Body of pancreas (tissue), 4 donors: ENCODE results near the gene COL19A1. TPM values are rescaled to one million over a fixed set of nuclear protein-coding genes. Genes with fewer than 3 reads are reported as not detected.

Source experiments
- ATAC-seq: fragments of 150-250 bp; one replicate; pipeline ENCODE4 v1.9.1; 2016
- DNase-seq, 4 donors: peaks; one replicate each; pipeline ENCODE4 v3.0.0-alpha.2; 2019
- H3K27ac ChIP-seq, 4 donors: fragments of 200-600 bp; sonication (generic); 1 replicate in 3 of 4; 2 replicates in 1 of 4; pipeline versions ENCODE4 v1.5.1 to v1.6.1; 2016 to 2019; ENCODE audit warnings: mild to moderate bottlenecking in 1 of 4, mixed read lengths in 1 of 4, moderate library complexity in 1 of 4
- H3K27me3 ChIP-seq, 2 donors: fragments of 200-600 bp; sonication (generic); one replicate each; pipeline ENCODE4 v1.6.0; 2016; ENCODE audit warnings: mild to moderate bottlenecking in 1 of 2
- H3K36me3 ChIP-seq, 2 donors: fragments of 200-600 bp; sonication (generic); replicated peaks in 1 of 2; 2 replicates each; pipeline ENCODE4 v1.5.1; 2016; ENCODE audit warnings: low read depth in 2 of 2; ENCODE audit not compliant: insufficient read depth in 1 of 2
- H3K4me1 ChIP-seq: fragments of 200-600 bp; sonication (generic); one replicate; pipeline ENCODE4 v1.6.0; 2016
- H3K4me3 ChIP-seq, 2 donors: fragments of 200-600 bp; sonication (generic); 1 replicate in 1 of 2; 2 replicates in 1 of 2; pipeline ENCODE4 v1.5.1; 2016 to 2019
- H3K9me3 ChIP-seq, 3 donors: fragments of 200-600 bp; sonication (generic); 1 replicate in 2 of 3; 2 replicates in 1 of 3; pipeline ENCODE4 v1.5.1; 2016
- POLR2A ChIP-seq, 3 donors: fragments of 450-650 bp; IDR thresholded peaks; one replicate each; pipeline ENCODE4 v1.6.1; 2016; ENCODE audit warnings: antibody characterized with exemption in 3 of 3, mild to moderate bottlenecking in 2 of 3
- WGBS, 2 donors: methylation state at CpG; one replicate each; pipeline ENCODE4 v1.1.5; 2017; 5-methylcytosine and 5-hydroxymethylcytosine counted together
- intact Hi-C: fragments of 100-400 bp; cut with DNase I; formaldehyde crosslinking; loops from one replicate; pipeline ENCODE4 v1.15.1; 2023
- total RNA-seq, 2 donors: library from RNA; depleted of rRNA; stranded (reverse); fragments of >200 nt; gene quantifications; one replicate each; pipeline ENCODE4 v1.1.0, GENCODE V29; 2016
- TF ChIP-seq, protein P1 (sequence below), 7 experiments: fragments of 450-650 bp in 4 of 7; fragments of 200-600 bp in 3 of 7; sonication (generic) in 3 of 7; IDR thresholded peaks; one replicate each; pipeline ENCODE4 v1.5.1; 2016 to 2019; ENCODE audit warnings: antibody characterized with exemption in 7 of 7

Gene COL19A1
- 1 to 10 TPM in 1 of 2 donors, under 1 TPM in 1; 0.26 to 1.6 TPM for total RNA-seq

DNA sequence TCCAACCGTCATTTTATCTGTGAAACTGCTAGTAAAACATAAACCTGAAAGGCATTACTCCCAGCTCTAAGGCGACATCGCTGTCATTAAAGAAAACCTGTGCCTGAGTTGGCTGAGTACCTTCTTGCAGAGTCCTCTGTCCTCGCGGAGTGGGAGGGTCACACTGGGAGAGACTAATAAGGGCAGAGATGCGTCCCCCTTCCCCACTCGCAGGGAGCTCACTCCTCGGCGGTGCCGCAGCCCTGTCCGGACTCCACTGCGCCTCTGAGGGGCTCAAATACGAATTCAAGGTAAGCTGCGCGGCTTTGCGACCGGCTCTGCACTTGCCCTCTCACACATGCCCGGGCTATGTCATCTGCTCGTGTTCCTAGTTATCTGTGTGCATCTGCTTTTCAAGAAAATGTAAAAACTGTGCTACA is at the start of gene COL19A1:
Gene COL19A1 (plus strand): TSS at position 206 of the 419 bp plus-strand sequence. CDS start 13,012 bp downstream, outside the sequence.
- peak within 1 kb of the TSS in 2 of 4 donors; percentile 24 to 35 for H3K27ac ChIP-seq
- peaks cover 9% of the 10 kb centered on the region for H3K4me1 ChIP-seq
- H3K27me3 ChIP-seq = no peaks in the 10 kb centered on the region
- H3K36me3 ChIP-seq = no peaks in the 10 kb centered on the region
- TF ChIP-seq, protein P1, sequence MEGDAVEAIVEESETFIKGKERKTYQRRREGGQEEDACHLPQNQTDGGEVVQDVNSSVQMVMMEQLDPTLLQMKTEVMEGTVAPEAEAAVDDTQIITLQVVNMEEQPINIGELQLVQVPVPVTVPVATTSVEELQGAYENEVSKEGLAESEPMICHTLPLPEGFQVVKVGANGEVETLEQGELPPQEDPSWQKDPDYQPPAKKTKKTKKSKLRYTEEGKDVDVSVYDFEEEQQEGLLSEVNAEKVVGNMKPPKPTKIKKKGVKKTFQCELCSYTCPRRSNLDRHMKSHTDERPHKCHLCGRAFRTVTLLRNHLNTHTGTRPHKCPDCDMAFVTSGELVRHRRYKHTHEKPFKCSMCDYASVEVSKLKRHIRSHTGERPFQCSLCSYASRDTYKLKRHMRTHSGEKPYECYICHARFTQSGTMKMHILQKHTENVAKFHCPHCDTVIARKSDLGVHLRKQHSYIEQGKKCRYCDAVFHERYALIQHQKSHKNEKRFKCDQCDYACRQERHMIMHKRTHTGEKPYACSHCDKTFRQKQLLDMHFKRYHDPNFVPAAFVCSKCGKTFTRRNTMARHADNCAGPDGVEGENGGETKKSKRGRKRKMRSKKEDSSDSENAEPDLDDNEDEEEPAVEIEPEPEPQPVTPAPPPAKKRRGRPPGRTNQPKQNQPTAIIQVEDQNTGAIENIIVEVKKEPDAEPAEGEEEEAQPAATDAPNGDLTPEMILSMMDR (IDR thresholded peaks at IDR 0.05) = no peak
- TF ChIP-seq POLR2A (IDR thresholded peaks at IDR 0.05) = no peak
- H3K4me3 ChIP-seq = peak within 1 kb of the TSS; percentile 13 to 29
- H3K9me3 ChIP-seq = no peaks in the 10 kb centered on the region
- DNase-seq = peak; percentile 16 to 50 (median 24)
- 1% methylated on average over 11 to 19 of the region's 19 CpGs for WGBS, 2 donors
- peak; percentile 55 for ATAC-seq
- intact Hi-C loops = no loop called here

DNA sequence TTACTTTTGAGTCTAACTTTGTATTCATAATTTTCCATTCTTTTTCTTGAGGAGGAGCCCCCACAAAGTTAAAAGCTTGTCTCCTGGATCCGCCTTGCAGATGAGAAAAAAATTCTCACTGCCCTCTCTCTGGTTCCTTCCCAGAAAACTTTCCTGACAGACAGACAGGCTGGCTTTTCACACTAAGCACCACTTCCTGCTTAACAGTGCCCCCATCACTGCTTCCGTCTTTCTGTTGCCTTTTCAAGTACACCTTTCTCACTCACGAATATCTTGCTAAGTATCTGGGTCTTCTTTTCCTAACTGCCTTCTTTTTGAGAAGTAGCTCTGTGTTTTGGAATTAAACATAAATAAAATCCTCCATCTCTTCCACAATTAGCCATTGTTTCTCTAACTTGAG is 49.8 kb upstream of the COL19A1 start:
- no peak overlapping the region for H3K4me3 ChIP-seq
- peaks cover 15% of the 10 kb centered on the region for H3K4me1 ChIP-seq
- TF ChIP-seq, protein P1 (IDR thresholded peaks at IDR 0.05) = no peak
- TF ChIP-seq POLR2A (IDR thresholded peaks at IDR 0.05) = no peak
- ATAC-seq (no peak), DNase-seq (no peak)
- no peaks in the 10 kb centered on the region for H3K36me3 ChIP-seq
- intact Hi-C loops = no loop called here
- H3K27ac ChIP-seq = no peak overlapping the region
- no peaks in the 10 kb centered on the region for H3K9me3 ChIP-seq
- 70 to 87% methylated on average over 3 of the region's 3 CpGs for WGBS, 2 donors
- H3K27me3 ChIP-seq = no peaks in the 10 kb centered on the region

DNA sequence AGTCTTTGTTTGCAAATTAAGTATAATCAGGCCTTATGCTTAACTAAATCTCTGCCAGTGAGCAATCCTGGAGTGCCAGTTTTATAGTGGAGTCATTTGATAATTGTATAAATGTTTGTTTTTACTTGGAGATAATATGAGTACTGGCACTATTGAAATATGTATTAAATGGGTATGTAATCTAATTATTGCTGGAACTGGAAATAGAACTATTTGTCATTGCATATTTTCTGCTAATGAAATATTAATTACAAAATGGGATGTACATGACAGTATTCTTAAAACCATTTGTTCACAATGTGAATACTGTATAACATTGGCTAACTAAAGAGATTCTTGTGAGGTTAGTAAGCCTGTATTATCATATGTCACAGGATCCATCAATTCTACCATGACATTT is 49.0 kb upstream of the COL19A1 start:
- Histone ChIP-seq H3K27me3 (no peaks in the 10 kb centered on the region), H3K27ac (no peak overlapping the region), H3K4me1 (peaks cover 15% of the 10 kb centered on the region), H3K9me3 (no peaks in the 10 kb centered on the region), H3K36me3 (no peaks in the 10 kb centered on the region), H3K4me3 (no peak overlapping the region)
- TF ChIP-seq, protein P1 (IDR thresholded peaks at IDR 0.05) = no peak
- no peak for TF ChIP-seq POLR2A (IDR thresholded peaks at IDR 0.05)
- DNase-seq = no peak
- intact Hi-C loops = no loop called here
- ATAC-seq = no peak

DNA sequence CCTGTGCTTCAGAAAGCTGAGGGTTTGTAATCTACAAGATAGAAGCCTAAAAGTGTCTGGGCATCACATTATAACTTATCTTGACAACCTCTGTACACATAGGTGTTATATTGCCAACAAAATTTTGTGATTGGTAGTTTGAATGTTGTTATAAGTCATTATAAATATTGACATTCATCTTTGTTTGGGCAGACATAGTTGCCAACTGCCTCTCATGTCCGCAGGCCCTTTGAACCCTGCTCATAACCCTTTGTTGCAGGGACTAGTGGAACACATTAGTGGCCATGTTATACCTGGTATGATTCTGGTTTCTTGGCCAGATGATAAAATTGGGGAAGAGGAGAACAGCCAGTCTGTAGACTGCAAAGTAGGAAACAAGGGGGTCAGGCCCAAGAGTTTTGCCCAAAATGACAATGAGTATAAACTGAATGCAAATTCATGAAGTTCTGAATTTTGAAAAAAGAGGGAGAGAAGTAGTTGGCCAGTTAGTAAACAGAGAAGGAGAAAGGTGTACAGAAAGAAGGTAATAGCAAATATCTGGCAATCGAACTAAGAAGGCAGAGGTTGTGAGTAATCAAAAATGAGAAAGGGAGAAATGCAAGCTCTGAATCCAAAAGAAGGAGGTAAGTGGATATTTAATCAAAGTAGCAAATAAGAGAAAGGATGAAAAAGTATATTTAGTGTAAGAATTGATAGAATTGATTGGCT is 48.0 kb upstream of the COL19A1 start:
- Histone ChIP-seq H3K9me3 (no peaks in the 10 kb centered on the region), H3K4me1 (peaks cover 15% of the 10 kb centered on the region), H3K27ac (no peak overlapping the region), H3K4me3 (no peak overlapping the region), H3K27me3 (no peaks in the 10 kb centered on the region), H3K36me3 (no peaks in the 10 kb centered on the region)
- WGBS, 2 donors = 43% methylated on average over 2 of the region's 2 CpGs
- DNase-seq (peak in 1 of 4 donors; percentile 8), ATAC-seq (no peak)
- TF ChIP-seq, protein P1 (IDR thresholded peaks at IDR 0.05) = no peak
- TF ChIP-seq POLR2A (IDR thresholded peaks at IDR 0.05) = no peak
- intact Hi-C loops = no loop called here

DNA sequence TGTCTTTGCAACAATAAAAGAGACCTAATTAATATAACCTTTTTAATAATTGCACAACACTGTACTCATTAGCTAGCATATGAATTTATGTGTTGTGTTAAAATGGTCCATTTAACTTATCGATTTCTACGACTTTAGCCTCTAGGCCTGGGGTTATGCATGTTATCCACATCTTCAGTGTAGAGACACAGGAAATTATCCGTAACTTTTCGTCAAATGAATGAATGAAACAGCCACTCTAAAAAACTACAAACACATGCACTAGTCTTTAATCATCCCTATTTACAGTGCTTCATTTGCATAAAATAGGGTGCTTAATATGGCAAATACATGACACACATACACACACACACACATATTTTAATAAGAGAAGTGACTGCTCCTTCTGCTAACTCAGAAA is 47.2 kb upstream of the COL19A1 start:
- H3K36me3 ChIP-seq = no peaks in the 10 kb centered on the region
- H3K27me3 ChIP-seq = no peaks in the 10 kb centered on the region
- intact Hi-C loops = no loop called here
- WGBS, 2 donors = 96 to 97% methylated on average over 4 of the region's 4 CpGs
- no peak overlapping the region for H3K27ac ChIP-seq
- no peak for DNase-seq
- no peak overlapping the region for H3K4me3 ChIP-seq
- no peak for ATAC-seq
- peaks cover 15% of the 10 kb centered on the region for H3K4me1 ChIP-seq
- no peaks in the 10 kb centered on the region for H3K9me3 ChIP-seq
- TF ChIP-seq POLR2A (IDR thresholded peaks at IDR 0.05) = no peak
- TF ChIP-seq, protein P1 (IDR thresholded peaks at IDR 0.05) = no peak
